HUES64 (cell line): ENCODE results near the gene KRTAP10-11.

Experiments
- H3K27ac ChIP-seq: 2 replicates; pipeline ENCODE4 v1.7.0; 2013; ENCODE audit warnings: low read depth, low read length, inconsistent platforms
- H3K27me3 ChIP-seq: 2 replicates; pipeline ENCODE4 v1.6.1; 2013; ENCODE audit warnings: mild to moderate bottlenecking, low read length; ENCODE audit not compliant: insufficient read depth
- H3K36me3 ChIP-seq: 2 replicates; pipeline ENCODE4 v1.6.1; 2013; ENCODE audit warnings: mild to moderate bottlenecking, low read length; ENCODE audit not compliant: insufficient read depth
- H3K4me1 ChIP-seq: 2 replicates; pipeline ENCODE4 v1.6.1; 2013; ENCODE audit warnings: mild to moderate bottlenecking, low read length, moderate library complexity; ENCODE audit not compliant: insufficient read depth
- H3K4me3 ChIP-seq: 2 replicates; pipeline ENCODE4 v1.5.1; 2013; ENCODE audit warnings: mild to moderate bottlenecking, low read length, moderate library complexity
- H3K9ac ChIP-seq: 2 replicates; pipeline ENCODE4 v1.6.1; 2013; ENCODE audit warnings: mild to moderate bottlenecking, low read depth, low read length
- H3K9me3 ChIP-seq: 2 replicates; pipeline ENCODE4 v1.6.1; 2013; ENCODE audit warnings: low read depth, low read length; ENCODE audit not compliant: insufficient read depth
- WGBS: fragments of 150-250, 120-280 bp; methylation state at CpG from one replicate; pipeline ENCODE4 v1.1.7; 2013; ENCODE audit warnings: missing lambda C conversion rate; 5-methylcytosine and 5-hydroxymethylcytosine counted together

Gene KRTAP10-11

DNA sequence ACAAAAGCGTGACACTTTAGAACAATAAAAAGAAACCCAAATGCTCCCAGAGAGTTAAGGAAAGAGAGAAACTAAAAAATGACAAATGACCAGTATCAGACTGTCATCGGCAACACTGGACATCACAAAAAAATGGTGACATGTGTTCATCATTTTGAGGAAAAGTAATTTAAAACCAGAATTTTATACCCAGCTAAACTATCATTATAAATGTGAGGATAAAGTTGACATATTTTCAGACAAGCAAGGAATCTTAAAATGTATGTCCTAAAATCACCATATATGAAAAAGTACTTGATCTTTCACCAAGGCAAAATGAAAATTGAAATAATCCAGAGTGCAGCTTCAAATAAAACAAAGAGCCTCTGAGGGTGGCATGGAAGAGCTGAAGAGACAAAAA is 1.3 kb upstream of the KRTAP10-11 start:
- 100% methylated on average over 1 of the region's 2 CpGs for WGBS
- H3K27ac ChIP-seq = no peak overlapping the region
- H3K36me3 ChIP-seq = no peaks in the 10 kb centered on the region
- no peaks in the 10 kb centered on the region for H3K4me1 ChIP-seq
- no peak overlapping the region for H3K4me3 ChIP-seq
- H3K9ac ChIP-seq = no peak overlapping the region
- peaks cover 17% of the 10 kb centered on the region for H3K9me3 ChIP-seq
- no peaks in the 10 kb centered on the region for H3K27me3 ChIP-seq

DNA sequence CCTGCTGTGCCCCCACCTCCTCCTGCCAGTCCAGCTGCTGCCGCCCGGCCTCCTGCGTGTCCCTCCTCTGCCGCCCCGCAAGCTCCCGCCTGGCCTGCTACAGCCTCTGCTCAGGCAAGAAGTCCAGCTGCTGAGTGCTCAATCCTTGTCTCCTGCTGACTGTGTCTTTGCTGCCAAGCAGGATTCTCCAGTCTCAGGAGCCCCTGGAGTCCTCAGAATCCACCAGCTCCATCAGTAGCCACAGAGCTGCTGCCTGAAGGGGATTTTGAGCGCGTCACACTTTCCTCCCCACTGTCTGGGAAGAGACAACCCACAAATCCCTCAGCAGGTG is 973 bp downstream of the KRTAP10-11 start:
- H3K4me1 ChIP-seq = no peaks in the 10 kb centered on the region
- WGBS = 81% methylated on average over 8 of the region's 8 CpGs

DNA sequence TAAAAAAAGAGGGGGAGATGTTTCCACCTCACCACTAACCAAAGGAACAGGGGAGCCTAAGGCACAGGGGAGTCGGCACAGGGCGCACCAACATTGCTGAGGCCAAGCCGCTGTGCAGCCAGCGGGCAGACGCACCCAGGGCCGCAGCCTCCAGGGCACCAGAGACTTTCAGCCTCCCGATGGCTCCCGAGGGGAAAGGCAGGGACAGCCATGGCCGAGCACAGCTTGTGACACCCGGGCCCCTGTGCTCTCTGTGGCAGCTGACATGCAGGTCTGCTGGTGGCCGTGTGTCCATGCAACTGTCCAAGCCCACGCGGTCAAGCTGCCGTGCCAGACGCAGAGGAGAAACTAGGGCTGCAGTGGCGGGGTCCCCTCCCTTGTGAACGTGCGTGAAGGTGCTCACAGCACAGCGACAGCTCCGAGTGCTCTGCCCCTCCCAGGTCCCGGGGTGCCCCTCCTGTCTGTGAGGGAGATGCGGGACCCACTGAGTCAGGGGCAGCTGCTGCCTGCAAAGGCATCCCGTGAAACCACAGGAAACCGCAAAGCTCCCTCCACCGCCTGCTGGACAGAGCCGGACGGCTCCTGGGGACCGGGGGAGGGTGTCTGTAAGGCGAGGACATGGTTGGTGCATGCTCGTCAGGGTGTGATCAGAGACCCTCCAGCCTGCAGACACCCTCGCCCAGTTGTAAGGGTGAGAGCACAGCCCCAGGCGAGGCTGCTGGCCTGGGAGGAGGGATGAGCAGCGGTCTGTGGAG is 2.5 kb downstream of the KRTAP10-11 start:
- H3K9me3 ChIP-seq = peaks cover 14% of the 10 kb centered on the region
- no peak overlapping the region for H3K27ac ChIP-seq
- no peaks in the 10 kb centered on the region for H3K4me1 ChIP-seq
- no peaks in the 10 kb centered on the region for H3K36me3 ChIP-seq
- WGBS = 92% methylated on average over 33 of the region's 33 CpGs
- no peaks in the 10 kb centered on the region for H3K27me3 ChIP-seq
- H3K9ac ChIP-seq = no peak overlapping the region
- no peak overlapping the region for H3K4me3 ChIP-seq

More for the DNA sequence above, 973 bp downstream of the KRTAP10-11 start:
- Histone ChIP-seq H3K9ac (no peak overlapping the region), H3K9me3 (peaks cover 17% of the 10 kb centered on the region), H3K36me3 (no peaks in the 10 kb centered on the region), H3K27ac (no peak overlapping the region), H3K4me3 (no peak overlapping the region), H3K27me3 (no peaks in the 10 kb centered on the region)

DNA sequence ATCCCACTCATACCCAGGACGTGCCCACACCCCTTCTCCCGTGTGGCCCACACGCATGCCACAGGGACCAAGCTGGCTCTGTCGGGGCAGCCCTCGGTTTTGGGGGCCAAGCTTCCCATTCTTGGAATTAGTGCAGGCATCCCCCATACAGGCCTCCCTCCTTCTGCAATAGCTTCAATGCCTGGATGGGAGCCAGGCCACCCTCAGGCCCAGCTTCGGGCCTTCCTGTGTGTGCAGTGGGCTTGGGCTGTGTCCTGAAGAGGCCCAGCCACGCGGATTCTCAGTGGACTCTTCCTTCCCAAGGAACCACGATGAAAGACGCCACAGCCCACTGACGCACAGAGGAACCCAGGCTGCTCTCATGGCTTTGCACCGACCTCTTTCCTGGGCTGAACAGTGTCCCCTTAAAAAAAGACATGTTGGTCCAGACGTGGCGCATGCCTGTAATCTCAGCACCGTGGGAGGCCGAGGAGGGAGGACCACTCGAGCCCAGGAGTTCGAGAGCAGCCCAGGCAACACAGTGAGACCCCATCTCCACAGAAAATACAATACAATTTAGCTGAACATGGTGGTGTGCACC is 3.4 kb downstream of the KRTAP10-11 start:
- WGBS = 94% methylated on average over 18 of the region's 18 CpGs
- Histone ChIP-seq H3K9ac (no peak overlapping the region), H3K4me3 (no peak overlapping the region), H3K9me3 (peaks cover 6% of the 10 kb centered on the region; the same call in 1 of the 2 replicates), H3K27ac (no peak overlapping the region), H3K4me1 (no peaks in the 10 kb centered on the region), H3K36me3 (no peaks in the 10 kb centered on the region), H3K27me3 (no peaks in the 10 kb centered on the region)

DNA sequence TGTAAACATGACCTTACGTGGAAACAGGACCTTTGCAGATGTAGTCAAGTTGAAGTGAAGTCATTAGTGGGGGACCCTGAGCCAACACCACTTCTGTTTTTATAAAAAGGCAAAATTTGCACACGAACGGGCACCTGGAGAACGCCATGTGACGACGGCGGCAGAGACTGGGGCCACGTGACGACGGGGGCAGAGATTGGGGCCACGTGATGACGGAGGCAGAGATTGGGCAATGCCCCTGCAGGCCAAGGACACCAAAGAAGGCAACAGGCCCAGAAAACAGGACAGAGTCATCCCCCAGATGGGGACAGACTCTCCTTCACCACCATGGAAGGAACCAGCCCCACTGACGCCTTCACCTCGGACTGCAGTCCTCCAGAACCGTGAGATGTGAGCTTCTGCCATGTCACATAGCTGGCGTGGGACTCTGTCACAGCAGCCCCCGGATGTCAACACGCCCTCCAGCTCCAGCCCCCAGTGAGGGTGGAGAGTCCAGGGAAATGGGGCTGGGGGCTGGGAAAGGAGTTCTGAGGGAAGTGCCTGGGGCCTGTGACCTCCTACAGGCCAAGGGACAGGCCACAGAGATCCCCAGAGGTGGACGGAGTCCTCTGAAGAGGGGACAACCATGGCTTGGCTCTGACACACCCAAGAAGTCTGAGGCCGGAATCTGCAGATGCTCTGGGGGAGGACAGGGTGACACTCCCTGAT is 4.2 kb downstream of the KRTAP10-11 start:
- H3K36me3 ChIP-seq = no peaks in the 10 kb centered on the region
- no peak overlapping the region for H3K4me3 ChIP-seq
- WGBS = 92% methylated on average over 20 of the region's 20 CpGs
- H3K4me1 ChIP-seq = no peaks in the 10 kb centered on the region
- no peak overlapping the region for H3K9ac ChIP-seq
- H3K27me3 ChIP-seq = no peaks in the 10 kb centered on the region
- H3K9me3 ChIP-seq = no peaks in the 10 kb centered on the region
- H3K27ac ChIP-seq = no peak overlapping the region

DNA sequence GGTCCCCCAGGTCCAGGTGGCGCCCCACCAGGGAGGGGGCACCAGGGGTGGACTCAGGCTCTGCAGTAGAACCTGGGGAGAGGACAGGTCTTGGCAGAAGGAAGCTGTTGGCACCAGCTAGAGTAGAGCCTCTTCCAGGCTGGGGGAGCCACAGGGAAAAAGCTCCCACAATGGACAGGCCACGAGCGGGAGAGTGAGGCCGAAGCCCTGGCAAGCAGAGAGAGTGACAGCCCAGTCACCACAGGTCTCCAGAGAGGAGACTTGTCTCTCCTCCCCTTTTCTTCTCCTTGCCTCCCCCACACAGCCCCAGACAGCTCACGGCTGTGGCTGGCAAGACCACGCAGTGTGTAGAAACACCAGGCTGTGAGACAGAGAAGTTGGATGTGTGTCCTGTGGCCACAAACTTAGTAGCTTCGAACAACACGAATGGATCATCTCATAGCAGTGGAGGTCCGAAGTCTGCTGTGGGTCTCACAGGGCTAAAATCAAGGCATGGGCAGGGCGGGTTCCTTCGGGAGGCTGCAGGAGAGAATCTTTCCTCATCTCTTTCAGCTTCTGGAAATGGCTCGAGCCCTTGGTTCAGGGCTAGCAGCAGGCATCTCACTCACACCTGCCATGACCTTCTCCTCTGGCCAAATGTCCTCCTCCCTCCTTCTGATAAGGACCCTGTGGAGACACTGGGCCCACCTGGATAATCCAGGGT is 4.9 kb downstream of the KRTAP10-11 start:
- Histone ChIP-seq H3K4me3 (no peak overlapping the region), H3K9me3 (no peaks in the 10 kb centered on the region), H3K36me3 (no peaks in the 10 kb centered on the region), H3K9ac (no peak overlapping the region), H3K4me1 (no peaks in the 10 kb centered on the region), H3K27me3 (no peaks in the 10 kb centered on the region), H3K27ac (no peak overlapping the region)
- 95% methylated on average over 12 of the region's 12 CpGs for WGBS

DNA sequence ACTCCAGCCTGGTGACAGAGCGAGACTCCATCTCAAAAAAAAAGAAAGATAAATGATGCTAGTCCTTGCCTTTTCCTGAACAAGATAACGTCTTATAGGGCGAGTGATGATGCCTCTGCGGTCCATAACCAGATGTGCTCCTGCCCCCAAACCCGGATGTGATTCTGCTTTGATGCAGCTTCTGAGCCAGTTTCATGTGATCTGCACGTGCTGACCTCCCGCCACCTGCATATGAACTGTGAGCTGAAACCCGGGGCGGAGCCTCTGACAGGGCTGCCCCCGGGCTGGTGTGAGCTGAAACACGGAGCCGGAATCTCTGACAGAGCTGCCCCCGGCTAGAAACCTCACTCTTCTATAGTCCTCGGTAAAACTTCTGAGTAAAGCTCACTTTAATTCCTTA is 6.9 kb downstream of the KRTAP10-11 start:
- Histone ChIP-seq H3K27me3 (no peaks in the 10 kb centered on the region), H3K4me1 (no peaks in the 10 kb centered on the region), H3K9me3 (no peaks in the 10 kb centered on the region), H3K36me3 (no peaks in the 10 kb centered on the region), H3K9ac (no peak overlapping the region), H3K27ac (no peak overlapping the region), H3K4me3 (no peak overlapping the region)
- 83% methylated on average over 14 of the region's 14 CpGs for WGBS

DNA sequence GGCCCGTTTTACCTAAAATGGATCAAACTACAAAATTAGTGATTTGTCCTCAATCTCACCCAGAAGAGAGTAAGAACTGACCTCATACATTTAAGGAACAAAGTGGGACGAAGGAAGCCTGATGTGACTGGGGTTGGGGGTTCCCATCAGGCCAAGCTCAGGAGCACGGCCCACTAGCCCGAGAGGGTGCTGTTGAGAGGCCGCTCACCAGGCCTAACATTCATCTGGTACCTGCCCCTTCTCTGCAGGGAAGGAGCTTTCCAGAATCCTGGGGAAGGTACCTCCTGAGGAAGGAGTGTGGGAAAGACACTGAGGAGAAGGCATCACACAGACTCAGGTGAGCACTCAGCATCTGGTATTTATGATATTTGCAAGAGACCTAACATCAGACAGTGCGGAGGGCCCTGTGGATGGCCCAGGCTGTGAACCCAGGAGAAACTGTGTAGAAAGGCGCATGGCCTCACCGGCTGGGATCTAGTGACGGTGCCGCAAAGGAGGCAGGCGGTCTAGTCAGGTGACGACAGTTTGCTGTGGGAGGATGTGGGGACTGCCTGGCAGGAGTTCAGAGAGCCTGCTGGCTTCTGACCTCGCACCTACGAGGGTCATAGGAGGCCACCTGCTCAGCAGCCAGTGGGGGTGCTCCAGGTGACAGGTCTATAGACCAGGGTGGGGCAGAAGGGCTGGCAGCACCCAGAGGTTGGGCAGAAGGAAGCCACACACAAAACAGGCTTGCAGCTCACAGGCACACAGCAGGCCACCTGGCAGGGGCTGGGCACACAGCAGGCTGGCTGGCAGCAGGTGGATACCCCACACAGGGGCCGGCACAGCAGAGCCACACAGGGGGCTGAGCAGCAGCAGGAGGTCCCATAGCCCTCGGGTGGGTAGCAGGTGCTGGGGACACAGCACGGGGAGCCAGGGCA is 7.7 kb downstream of the KRTAP10-11 start:
- H3K4me1 ChIP-seq = peaks cover 5% of the 10 kb centered on the region; the same call in 1 of the 2 replicates

DNA sequence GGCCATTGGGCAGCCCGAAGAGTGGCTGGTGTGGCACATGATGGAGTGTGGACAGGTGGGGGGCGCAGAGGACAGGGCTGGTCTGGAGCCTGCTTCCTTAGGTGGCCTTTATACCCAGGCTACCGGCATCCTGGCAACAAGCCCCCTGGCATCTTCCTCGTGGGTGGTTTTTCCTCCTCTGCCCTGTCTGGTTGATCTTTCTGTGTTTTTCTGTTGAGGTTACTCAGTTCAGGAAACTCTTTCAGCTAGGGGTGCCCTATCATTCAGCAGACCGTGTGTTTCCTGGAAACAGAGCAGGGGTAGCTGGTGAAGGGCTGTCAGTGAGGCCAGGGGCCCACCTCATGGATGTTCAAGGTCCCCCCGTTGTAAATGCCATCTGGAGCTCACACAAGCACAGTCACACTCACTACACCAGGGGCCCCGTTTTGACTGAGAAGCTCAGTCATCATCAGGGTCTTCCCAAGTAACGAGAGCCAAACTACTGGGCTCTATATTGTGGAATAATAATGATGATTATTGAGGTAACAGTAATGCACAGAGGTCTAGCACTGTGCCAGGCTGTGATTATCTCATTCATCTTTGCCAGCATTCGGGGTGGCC is 8.5 kb downstream of the KRTAP10-11 start, which contains the start of gene KRTAP12-4:
Gene KRTAP12-4 (minus strand): TSS at position 84 of the 600 bp plus-strand sequence. CDS start 45 bp downstream, at position 39.
- Histone ChIP-seq H3K4me3 (no peak within 1 kb of the TSS), H3K36me3 (no peaks in the 10 kb centered on the region), H3K4me1 (peaks cover 13% of the 10 kb centered on the region), H3K9ac (no peak within 1 kb of the TSS), H3K27ac (no peak within 1 kb of the TSS), H3K9me3 (no peaks in the 10 kb centered on the region), H3K27me3 (no peaks in the 10 kb centered on the region)
- 92% methylated on average over 9 of the region's 9 CpGs for WGBS

More for the DNA sequence above, 7.7 kb downstream of the KRTAP10-11 start:
- Histone ChIP-seq H3K9ac (no peak overlapping the region), H3K4me3 (no peak overlapping the region), H3K27me3 (no peaks in the 10 kb centered on the region), H3K9me3 (no peaks in the 10 kb centered on the region), H3K36me3 (no peaks in the 10 kb centered on the region), H3K27ac (no peak overlapping the region)
- WGBS = 89% methylated on average over 17 of the region's 17 CpGs

DNA sequence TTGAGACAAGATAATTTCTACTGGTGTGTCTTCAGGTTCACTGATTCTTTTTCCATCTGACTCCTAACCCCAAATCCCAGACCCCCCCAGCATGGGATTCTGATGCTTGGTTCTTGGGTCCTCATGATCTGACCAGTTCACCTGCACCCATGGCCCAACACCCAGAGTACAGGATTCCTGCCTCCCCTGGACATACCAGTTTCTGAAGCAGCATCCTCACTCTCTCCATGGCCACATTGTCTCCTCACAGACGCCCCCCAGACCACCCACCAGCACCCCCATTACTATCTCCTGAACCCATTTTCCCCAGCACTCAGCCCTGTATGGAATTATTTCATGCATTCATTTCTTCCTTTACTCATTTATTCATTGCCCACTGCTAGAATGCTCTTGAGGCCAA is 10.7 kb downstream of the KRTAP10-11 start:
- 76% methylated on average over 1 of the region's 1 CpG for WGBS
- Histone ChIP-seq H3K4me1 (peaks cover 25% of the 10 kb centered on the region), H3K9ac (no peak overlapping the region), H3K27ac (no peak overlapping the region), H3K27me3 (no peaks in the 10 kb centered on the region), H3K9me3 (no peaks in the 10 kb centered on the region), H3K4me3 (no peak overlapping the region), H3K36me3 (no peaks in the 10 kb centered on the region)
